Fibroblast of lung (primary cell): Measurements from ENCODE around the gene TNIP2. TPM values are rescaled to one million over a fixed set of nuclear protein-coding genes. Genes with fewer than 3 reads are reported as not detected.

ENCODE experiments used
- DNase-seq, 2 donors: peaks; one replicate each; pipeline versions ENCODE4 v3.0.0 to v3.0.0-alpha.2; 2010; ENCODE audit warnings: low read depth in 2 of 2
- H2AFZ ChIP-seq: 2 replicates; pipeline ENCODE4 v1.5.1; 2012; ENCODE audit warnings: low read length, control low read depth, inconsistent platforms
- H3K27ac ChIP-seq: 2 replicates; pipeline ENCODE4 v1.5.1; 2011; ENCODE audit warnings: low read length, control low read depth; ENCODE audit not compliant: insufficient read depth
- H3K27me3 ChIP-seq: 2 replicates; pipeline ENCODE4 v1.5.1; 2011; ENCODE audit warnings: mild to moderate bottlenecking, low read length; ENCODE audit not compliant: control insufficient read depth, insufficient read depth
- H3K36me3 ChIP-seq: 2 replicates; pipeline ENCODE4 v1.5.1; 2011; ENCODE audit warnings: low read length; ENCODE audit not compliant: control insufficient read depth, insufficient read depth
- H3K4me1 ChIP-seq: 2 replicates; pipeline ENCODE4 v1.5.1; 2011; ENCODE audit warnings: low read length; ENCODE audit not compliant: control insufficient read depth, insufficient read depth; ENCODE audit errors: extremely low read depth
- H3K4me2 ChIP-seq: 2 replicates; pipeline ENCODE4 v1.5.1; 2011; ENCODE audit warnings: low read length, control low read depth; ENCODE audit not compliant: insufficient read depth; ENCODE audit errors: extremely low read depth
- H3K4me3 ChIP-seq, 4 experiments: fragments of 200-600 bp in 1 of 4; sonication (generic) in 1 of 4; replicated peaks in 1 of 4; 2 replicates each; pipeline ENCODE4 v1.5.1; 2011 to 2016; ENCODE audit warnings: low read length in 4 of 4, low read depth in 3 of 4, mild to moderate bottlenecking in 3 of 4, control low read depth in 2 of 4, inconsistent platforms in 1 of 4, mixed read lengths in 1 of 4; ENCODE audit not compliant: insufficient read depth in 1 of 4; ENCODE audit errors: control extremely low read depth in 1 of 4
- H3K79me2 ChIP-seq: 2 replicates; pipeline ENCODE4 v1.5.1; 2012; ENCODE audit warnings: mild to moderate bottlenecking, low read length, inconsistent platforms; ENCODE audit not compliant: control insufficient read depth, insufficient read depth
- H3K9ac ChIP-seq: 2 replicates; pipeline ENCODE4 v1.5.1; 2011; ENCODE audit warnings: mild to moderate bottlenecking, low read length, control low read depth; ENCODE audit not compliant: insufficient read depth
- H3K9me3 ChIP-seq: 2 replicates; pipeline ENCODE4 v1.5.1; 2012; ENCODE audit warnings: low read depth, low read length; ENCODE audit not compliant: control insufficient read depth, insufficient read depth
- H4K20me1 ChIP-seq: 2 replicates; pipeline ENCODE4 v1.5.1; 2011; ENCODE audit warnings: low read length; ENCODE audit not compliant: control insufficient read depth, insufficient read depth; ENCODE audit errors: extremely low read depth
- CTCF ChIP-seq, 2 donors: IDR thresholded peaks in 1 of 2; conservative IDR thresholded peaks in 1 of 2; 1 replicate in 1 of 2; 2 replicates in 1 of 2; pipeline ENCODE4 v1.5.1; 2011 to 2012; ENCODE audit warnings: low read length in 2 of 2, control low read depth in 1 of 2, inconsistent platforms in 1 of 2, low read depth in 1 of 2, mild to moderate bottlenecking in 1 of 2
- EZH2 ChIP-seq: IDR thresholded peaks from 2 replicates; pipeline ENCODE4 v1.5.1; 2012; ENCODE audit warnings: low read length, control low read depth, mild to moderate bottlenecking; ENCODE audit errors: missing control alignments
- polyA plus RNA-seq, 2 donors: library from polyadenylated mRNA; depleted of rRNA in 1 of 2; stranded (reverse) in 1 of 2; unstranded in 1 of 2; fragments of >200 nt; gene quantifications; 2 replicates each; pipeline ENCODE4 v1.2.1, GENCODE V29; 2011 to 2012; ENCODE audit warnings: missing spikeins in 1 of 2
- total RNA-seq: library from RNA; depleted of rRNA; stranded (reverse); fragments of >200 nt; gene quantifications from 2 replicates; pipeline ENCODE4 v1.2.1, GENCODE V29; 2014

Gene TNIP2
- total and polyA plus RNA-seq, 2 donors (not counting 1 experiment from before 2014, with no cell fraction given), result 21.8 to 56.5 TPM

- no peak for TF ChIP-seq EZH2
- no peak for TF ChIP-seq CTCF (conservative IDR thresholded peaks at IDR 0.05 in 1 of 2, IDR thresholded peaks at IDR 0.05 in 1 of 2; ENCODE audit: low read depth in 1 of 2, low read length in 2 of 2)
- Histone ChIP-seq H2AFZ (no peak overlapping the region), H3K27ac (peak overlapping the region; percentile 38), H3K79me2 (peaks cover 7% of the 10 kb centered on the region), H3K9me3 (no peaks in the 10 kb centered on the region), H3K4me2 (peak overlapping the region; percentile 32), H4K20me1 (no peaks in the 10 kb centered on the region), H3K4me1 (peaks cover 25% of the 10 kb centered on the region), H3K4me3 (peak overlapping the region in 1 of 4 experiments; percentile 69), H3K27me3 (no peaks in the 10 kb centered on the region), H3K36me3 (peaks cover 2% of the 10 kb centered on the region), H3K9ac (peak overlapping the region; percentile 3)
- DNase-seq, result peak; percentile 80 to 84
Measured at GRCh38 chr4:2794486-2795299, 38.6 kb upstream of the TNIP2 start.

GRCh38 chr4:2793586-2794485, 37.7 kb upstream of the TNIP2 start:
- Histone ChIP-seq H3K79me2 (peaks cover 4% of the 10 kb centered on the region), H4K20me1 (no peaks in the 10 kb centered on the region), H3K36me3 (peaks cover 2% of the 10 kb centered on the region), H3K4me2 (peak overlapping the region; percentile 78), H3K27ac (peak overlapping the region; percentile 38), H3K9me3 (no peaks in the 10 kb centered on the region), H2AFZ (no peak overlapping the region), H3K9ac (peak overlapping the region; percentile 66), H3K4me3 (peak overlapping the region; percentile 49 to 69 (median 56)), H3K4me1 (peaks cover 22% of the 10 kb centered on the region), H3K27me3 (no peaks in the 10 kb centered on the region)
- peak; percentile 50 to 53 for DNase-seq
- no peak for TF ChIP-seq EZH2
- TF ChIP-seq CTCF (conservative IDR thresholded peaks at IDR 0.05 in 1 of 2, IDR thresholded peaks at IDR 0.05 in 1 of 2; ENCODE audit: low read depth in 1 of 2, low read length in 2 of 2), result no peak
